H9 (cell line): ENCODE results near the gene AHNAK2. TPM values are rescaled to one million over a fixed set of nuclear protein-coding genes. Genes with fewer than 3 reads are reported as not detected.
"Not testable (repeated sequence)": the region's sequence is repeated elsewhere in the genome, so short reads cannot be mapped to it uniquely, and the experiment has no call there.

Experiments
- DNase-seq: peaks from one replicate; pipeline ENCODE4 v3.0.0-alpha.2; 2017
- H2AFZ ChIP-seq: one replicate; pipeline ENCODE4 v1.6.1; 2013; ENCODE audit warnings: mild to moderate bottlenecking, low read length, control low read depth, moderate library complexity
- H2AK5ac ChIP-seq: 2 replicates; pipeline ENCODE4 v1.6.1; 2013; ENCODE audit warnings: low read length, control low read depth, mixed read lengths; ENCODE audit not compliant: insufficient read length
- H2BK120ac ChIP-seq: one replicate; pipeline ENCODE4 v1.6.1; 2013; ENCODE audit warnings: low read depth, mild to moderate bottlenecking, low read length, control low read depth, inconsistent platforms; ENCODE audit not compliant: poor library complexity, severe bottlenecking
- H2BK12ac ChIP-seq: 2 replicates; pipeline ENCODE4 v1.6.1; 2013; ENCODE audit warnings: low read length, control low read depth, mixed read lengths, low read depth; ENCODE audit not compliant: insufficient read length
- H2BK15ac ChIP-seq: 2 replicates; pipeline ENCODE4 v1.6.1; 2013; ENCODE audit warnings: low read depth, low read length, control low read depth
- H2BK20ac ChIP-seq: one replicate; pipeline ENCODE4 v1.6.1; 2013; ENCODE audit warnings: low read depth, mild to moderate bottlenecking, low read length, control low read depth, inconsistent platforms; ENCODE audit not compliant: poor library complexity, severe bottlenecking
- H2BK5ac ChIP-seq: 2 replicates; pipeline ENCODE4 v1.6.1; 2013; ENCODE audit warnings: low read length, control low read depth, mixed read lengths; ENCODE audit not compliant: insufficient read length
- H3K14ac ChIP-seq: 2 replicates; pipeline ENCODE4 v1.6.1; 2013; ENCODE audit warnings: low read length, control low read depth; ENCODE audit not compliant: insufficient read depth
- H3K18ac ChIP-seq: 2 replicates; pipeline ENCODE4 v1.6.1; 2013; ENCODE audit warnings: low read depth, mild to moderate bottlenecking, mixed read lengths, low read length, control low read depth; ENCODE audit not compliant: insufficient read length
- H3K23ac ChIP-seq: 2 replicates; pipeline ENCODE4 v1.6.1; 2013; ENCODE audit warnings: low read length, control low read depth, mixed read lengths, low read depth; ENCODE audit not compliant: insufficient read length
- H3K23me2 ChIP-seq: 2 replicates; pipeline ENCODE4 v1.6.1; 2013; ENCODE audit warnings: low read depth, mild to moderate bottlenecking, mixed read lengths, low read length, control low read depth; ENCODE audit not compliant: insufficient read length, poor library complexity, severe bottlenecking
- H3K27ac ChIP-seq: 2 replicates; pipeline ENCODE4 v1.5.1; 2013; ENCODE audit warnings: low read length, control low read depth, mixed read lengths, low read depth; ENCODE audit not compliant: insufficient read length
- H3K27me3 ChIP-seq: 2 replicates; pipeline ENCODE4 v1.6.1; 2013; ENCODE audit warnings: low read length, control low read depth, inconsistent platforms; ENCODE audit not compliant: insufficient read depth
- H3K4ac ChIP-seq: 2 replicates; pipeline ENCODE4 v1.6.1; 2013; ENCODE audit warnings: low read depth, mild to moderate bottlenecking, control low read depth, inconsistent platforms, low read length, moderate library complexity
- H3K4me1 ChIP-seq: 2 replicates; pipeline ENCODE4 v1.6.1; 2013; ENCODE audit warnings: low read length, control low read depth, inconsistent platforms; ENCODE audit not compliant: insufficient read depth
- H3K4me2 ChIP-seq: 2 replicates; pipeline ENCODE4 v1.6.1; 2013; ENCODE audit warnings: low read length, control low read depth, mixed read lengths; ENCODE audit not compliant: insufficient read length, insufficient read depth
- H3K56ac ChIP-seq: 2 replicates; pipeline ENCODE4 v1.6.1; 2013; ENCODE audit warnings: low read depth, mild to moderate bottlenecking, mixed read lengths, low read length, control low read depth; ENCODE audit not compliant: insufficient read length
- H3K79me1 ChIP-seq: 2 replicates; pipeline ENCODE4 v1.6.1; 2013; ENCODE audit warnings: low read depth, mild to moderate bottlenecking, moderate library complexity, low read length, control low read depth, inconsistent platforms; ENCODE audit not compliant: insufficient read depth, poor library complexity, severe bottlenecking
- H3K79me2 ChIP-seq: 2 replicates; pipeline ENCODE4 v1.6.1; 2013; ENCODE audit warnings: low read length, control low read depth, inconsistent platforms; ENCODE audit not compliant: insufficient read depth
- H3K9ac ChIP-seq: 2 replicates; pipeline ENCODE4 v1.6.1; 2013; ENCODE audit warnings: low read length, control low read depth, mixed read lengths; ENCODE audit not compliant: insufficient read length; ENCODE audit errors: extremely low read depth
- H3K9me3 ChIP-seq: one replicate; pipeline ENCODE4 v1.6.1; 2013; ENCODE audit warnings: low read depth, low read length, inconsistent platforms; ENCODE audit not compliant: control insufficient read depth
- H3T11ph ChIP-seq: one replicate; pipeline ENCODE4 v1.6.1; 2013; ENCODE audit warnings: mild to moderate bottlenecking, low read length, control low read depth, inconsistent platforms
- H4K20me1 ChIP-seq: one replicate; pipeline ENCODE4 v1.6.1; 2013; ENCODE audit not compliant: control insufficient read depth, insufficient read length, insufficient read depth
- H4K5ac ChIP-seq: 2 replicates; pipeline ENCODE4 v1.6.1; 2013; ENCODE audit warnings: low read depth, mild to moderate bottlenecking, mixed read lengths, low read length, control low read depth; ENCODE audit not compliant: insufficient read length
- H4K8ac ChIP-seq: replicated peaks from 2 replicates; pipeline ENCODE4 v1.6.1; 2013; ENCODE audit warnings: low read length, control low read depth, mixed read lengths, low read depth; ENCODE audit not compliant: insufficient read length
- H4K91ac ChIP-seq: 2 replicates; pipeline ENCODE4 v1.6.1; 2013; ENCODE audit warnings: low read depth, mild to moderate bottlenecking, moderate library complexity, mixed read lengths, low read length, control low read depth; ENCODE audit not compliant: insufficient read length
- H3K27ac Mint-ChIP-seq, 3 experiments: 2 replicates in 2 of 3; 3 replicates in 1 of 3; pipeline ENCODE4 v1.8.0; 2020 to 2021; ENCODE audit warnings: mixed read lengths in 3 of 3, mild to moderate bottlenecking in 1 of 3, moderate library complexity in 1 of 3
- H3K27me3 Mint-ChIP-seq: 2 replicates; pipeline ENCODE4 v1.8.0; 2021; ENCODE audit warnings: low read depth, mild to moderate bottlenecking, moderate library complexity, mixed read lengths
- H3K36me3 Mint-ChIP-seq, 3 experiments: 2 replicates in 2 of 3; 3 replicates in 1 of 3; pipeline ENCODE4 v1.8.0; 2020 to 2021; ENCODE audit warnings: low read depth in 3 of 3, mixed read lengths in 3 of 3; ENCODE audit not compliant: insufficient read depth in 1 of 3
- H3K4me1 Mint-ChIP-seq, 2 experiments: 2 replicates each; pipeline ENCODE4 v1.8.0; 2020; ENCODE audit warnings: mixed read lengths in 2 of 2
- H3K4me3 Mint-ChIP-seq, 2 experiments: 2 replicates in 1 of 2; 3 replicates in 1 of 2; pipeline ENCODE4 v1.8.0; 2020 to 2021; ENCODE audit warnings: mild to moderate bottlenecking in 2 of 2, mixed read lengths in 2 of 2, moderate library complexity in 1 of 2
- H3K9me3 Mint-ChIP-seq, 2 experiments: 2 replicates in 1 of 2; 3 replicates in 1 of 2; pipeline ENCODE4 v1.8.0; 2020; ENCODE audit warnings: mild to moderate bottlenecking in 2 of 2, mixed read lengths in 2 of 2, moderate library complexity in 1 of 2
- CTCF ChIP-seq: fragments of 200-600 bp; sonication (generic); conservative IDR thresholded peaks from 3 replicates; pipeline ENCODE4 v1.8.0; 2021; ENCODE audit warnings: antibody characterized with exemption, mild to moderate bottlenecking
- WGBS: extraction: QIAGEN DNeasy Blood & Tissue Kit; methylation state at CpG from one replicate; pipeline ENCODE4 v1.1.7; 2013; ENCODE audit warnings: missing lambda C conversion rate, low lambda C conversion rate, mixed read lengths; ENCODE audit not compliant: insufficient read length; ENCODE audit errors: extremely low coverage; 5-methylcytosine and 5-hydroxymethylcytosine counted together
- total RNA-seq: library from RNA; stranded (reverse); gene quantifications from 2 replicates; pipeline ENCODE4 v1.2.1, GENCODE V29; 2021

Gene AHNAK2
- total RNA-seq, 1 experiment from 2014 or later = 2.8 TPM

- Histone ChIP-seq H3K4me2 (no peak overlapping the region), H3K56ac (no peak overlapping the region), H2BK120ac (no peak overlapping the region), H3T11ph (no peak overlapping the region), H2BK20ac (no peak overlapping the region), H3K79me2 (no peaks in the 10 kb centered on the region), H2BK15ac (no peak overlapping the region), H4K5ac (no peak overlapping the region), H4K91ac (no peak overlapping the region), H3K79me1 (no peaks in the 10 kb centered on the region), H3K23ac (no peak overlapping the region), H3K4ac (no peak overlapping the region), H2BK5ac (no peak overlapping the region), H3K4me1 (no peaks in the 10 kb centered on the region), H3K9me3 (no peaks in the 10 kb centered on the region), H2AK5ac (no peak overlapping the region), H3K14ac (no peak overlapping the region), H2BK12ac (no peak overlapping the region), H3K27me3 (no peaks in the 10 kb centered on the region), H3K18ac (no peak overlapping the region), H2AFZ (no peak overlapping the region), H3K27ac (no peak overlapping the region), H3K23me2 (no peaks in the 10 kb centered on the region), H3K9ac (no peak overlapping the region), H4K8ac (no peak overlapping the region), H4K20me1 (no peaks in the 10 kb centered on the region)
- no peak for DNase-seq
- Mint-ChIP-seq H3K9me3 (no peaks in the 10 kb centered on the region; a peak in 2 of 5 replicates), H3K36me3 (peaks cover 0 to 3% (median 0%) of the 10 kb centered on the region in 3 experiments; a peak in 1 of 7 replicates), H3K4me3 (no peak overlapping the region), H3K27ac (no peak overlapping the region), H3K4me1 (peaks cover 0 to 3% of the 10 kb centered on the region in 2 experiments; a peak in 1 of 4 replicates), H3K27me3 (peaks cover 25% of the 10 kb centered on the region)
- no CpG with 5 or more reads among the region's 3 CpGs for WGBS
- no peak for TF ChIP-seq CTCF
These were observed 58.2 kb downstream of the AHNAK2 start for GRCh38 chr14:104919993-104920315.

GRCh38 chr14:104919152-104919992, 58.8 kb downstream of the AHNAK2 start:
- H3K9me3 Mint-ChIP-seq, H4K20me1 ChIP-seq, H3K23ac ChIP-seq, H3K4me2 ChIP-seq, H4K8ac ChIP-seq, H2BK120ac ChIP-seq, H2AFZ ChIP-seq, H3K79me2 ChIP-seq, H3K18ac ChIP-seq, DNase-seq, H2BK15ac ChIP-seq, H3K79me1 ChIP-seq, H2AK5ac ChIP-seq, H3K14ac ChIP-seq, H2BK20ac ChIP-seq, H3K4ac ChIP-seq, H3K23me2 ChIP-seq, H3T11ph ChIP-seq, H3K27ac Mint-ChIP-seq, H3K36me3 Mint-ChIP-seq, H3K9me3 ChIP-seq, H3K4me1 ChIP-seq, H2BK5ac ChIP-seq, H2BK12ac ChIP-seq, H3K9ac ChIP-seq, H4K5ac ChIP-seq, H3K56ac ChIP-seq, H3K4me3 Mint-ChIP-seq, H4K91ac ChIP-seq, H3K27me3 ChIP-seq, H3K4me1 Mint-ChIP-seq, H3K27ac ChIP-seq: not testable (repeated sequence)
- peaks cover 30% of the 10 kb centered on the region for H3K27me3 Mint-ChIP-seq
- WGBS = no CpG with 5 or more reads among the region's 12 CpGs
